ENCODE data around the gene PRDX6.
"Not testable (repeated sequence)": the region's sequence is repeated elsewhere in the genome, so short reads cannot be mapped to it uniquely, and the experiment has no call there.

The PRDX6 gene

GRCh38 chr1:173473599-173474011, 3.5 kb upstream of the PRDX6 start:
- no peaks in the 10 kb centered on the region for H3K27me3 Mint-ChIP-seq (ENCODE audit: low read depth, poor library complexity)
- H3K27ac Mint-ChIP-seq = peak overlapping the region; percentile 24
- H3K36me3 Mint-ChIP-seq (ENCODE audit: low read depth) = peaks cover 45% of the 10 kb centered on the region
- TF ChIP-seq CTCF (IDR thresholded peaks at IDR 0.05) = no peak
- H3K9me3 Mint-ChIP-seq = peaks cover 37% of the 10 kb centered on the region
- H3K4me1 Mint-ChIP-seq = peaks cover 46% of the 10 kb centered on the region
- no peak overlapping the region for H3K4me3 Mint-ChIP-seq
- no peak for DNase-seq

- Mint-ChIP-seq H3K4me1 (peaks cover 52% of the 10 kb centered on the region), H3K27me3 (ENCODE audit: low read depth, poor library complexity) (no peaks in the 10 kb centered on the region), H3K36me3 (ENCODE audit: low read depth) (peaks cover 43% of the 10 kb centered on the region), H3K9me3 (peaks cover 31% of the 10 kb centered on the region), H3K4me3 (peak overlapping the region; percentile 54), H3K27ac (peak overlapping the region; percentile 93)
- DNase-seq = no peak
- TF ChIP-seq CTCF (IDR thresholded peaks at IDR 0.05) = no peak
These were observed 2.9 kb upstream of the PRDX6 start for GRCh38 chr1:173474097-173474779.

GRCh38 chr1:173474780-173475421, 2.2 kb upstream of the PRDX6 start:
- peak overlapping the region; percentile 93 for H3K27ac Mint-ChIP-seq
- not testable (repeated sequence) for DNase-seq; H3K27me3 Mint-ChIP-seq (ENCODE audit: low read depth, poor library complexity)
- H3K36me3 Mint-ChIP-seq (ENCODE audit: low read depth) = peaks cover 45% of the 10 kb centered on the region
- peak overlapping the region; percentile 54 for H3K4me3 Mint-ChIP-seq
- peaks cover 59% of the 10 kb centered on the region for H3K4me1 Mint-ChIP-seq
- peaks cover 25% of the 10 kb centered on the region for H3K9me3 Mint-ChIP-seq

- H3K4me1 Mint-ChIP-seq = peaks cover 62% of the 10 kb centered on the region
- no peak for TF ChIP-seq CTCF (IDR thresholded peaks at IDR 0.05)
- no peak overlapping the region for H3K27ac Mint-ChIP-seq
- peaks cover 17% of the 10 kb centered on the region for H3K9me3 Mint-ChIP-seq
- no peaks in the 10 kb centered on the region for H3K27me3 Mint-ChIP-seq (ENCODE audit: low read depth, poor library complexity)
- H3K4me3 Mint-ChIP-seq = peak overlapping the region; percentile 86
- H3K36me3 Mint-ChIP-seq (ENCODE audit: low read depth) = peaks cover 45% of the 10 kb centered on the region
- no peak for DNase-seq
These were observed 1.5 kb upstream of the PRDX6 start for GRCh38 chr1:173475564-173476196.

GRCh38 chr1:173476197-173476664, 904 bp upstream of the PRDX6 start:
- no peak for TF ChIP-seq CTCF (IDR thresholded peaks at IDR 0.05)
- no peak for DNase-seq
- Mint-ChIP-seq H3K9me3 (peaks cover 12% of the 10 kb centered on the region), H3K36me3 (ENCODE audit: low read depth) (peaks cover 45% of the 10 kb centered on the region), H3K4me3 (peak overlapping the region; percentile 86), H3K27ac (no peak overlapping the region), H3K27me3 (ENCODE audit: low read depth, poor library complexity) (no peaks in the 10 kb centered on the region), H3K4me1 (peaks cover 62% of the 10 kb centered on the region)

GRCh38 chr1:173476665-173477285, 360 bp upstream of the PRDX6 start:
- Mint-ChIP-seq H3K36me3 (ENCODE audit: low read depth) (peaks cover 45% of the 10 kb centered on the region), H3K4me3 (peak overlapping the region; percentile 91), H3K27me3 (ENCODE audit: low read depth, poor library complexity) (no peaks in the 10 kb centered on the region), H3K27ac (peak overlapping the region; percentile 83), H3K4me1 (peaks cover 62% of the 10 kb centered on the region), H3K9me3 (peaks cover 6% of the 10 kb centered on the region)
- no peak for TF ChIP-seq CTCF (IDR thresholded peaks at IDR 0.05)
- peak; percentile 87 for DNase-seq

Data from nephron progenitor cell (in vitro differentiated cells).